Measurements from ENCODE around the gene AFF3.

GRCh38 chr2:100104718-100105677, 37.4 kb downstream of the AFF3 start:
- no peak for TF ChIP-seq EZH2 (IDR thresholded peaks at IDR 0.05; ENCODE audit: borderline replicate concordance, low read length)
- TF ChIP-seq, protein P1, sequence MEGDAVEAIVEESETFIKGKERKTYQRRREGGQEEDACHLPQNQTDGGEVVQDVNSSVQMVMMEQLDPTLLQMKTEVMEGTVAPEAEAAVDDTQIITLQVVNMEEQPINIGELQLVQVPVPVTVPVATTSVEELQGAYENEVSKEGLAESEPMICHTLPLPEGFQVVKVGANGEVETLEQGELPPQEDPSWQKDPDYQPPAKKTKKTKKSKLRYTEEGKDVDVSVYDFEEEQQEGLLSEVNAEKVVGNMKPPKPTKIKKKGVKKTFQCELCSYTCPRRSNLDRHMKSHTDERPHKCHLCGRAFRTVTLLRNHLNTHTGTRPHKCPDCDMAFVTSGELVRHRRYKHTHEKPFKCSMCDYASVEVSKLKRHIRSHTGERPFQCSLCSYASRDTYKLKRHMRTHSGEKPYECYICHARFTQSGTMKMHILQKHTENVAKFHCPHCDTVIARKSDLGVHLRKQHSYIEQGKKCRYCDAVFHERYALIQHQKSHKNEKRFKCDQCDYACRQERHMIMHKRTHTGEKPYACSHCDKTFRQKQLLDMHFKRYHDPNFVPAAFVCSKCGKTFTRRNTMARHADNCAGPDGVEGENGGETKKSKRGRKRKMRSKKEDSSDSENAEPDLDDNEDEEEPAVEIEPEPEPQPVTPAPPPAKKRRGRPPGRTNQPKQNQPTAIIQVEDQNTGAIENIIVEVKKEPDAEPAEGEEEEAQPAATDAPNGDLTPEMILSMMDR (IDR thresholded peaks at IDR 0.05; ENCODE audit: low read length), result no peak

Measured in OCI-LY1 (cell line).